ENCODE measurements around the gene MTUS2. TPM values are rescaled to one million over a fixed set of nuclear protein-coding genes. Genes with fewer than 3 reads are reported as not detected.

MTUS2 gene
- total and polyA plus RNA-seq, 10 of the 15 experiments (the other 5 are each of a cell fraction or from before 2014, with no cell fraction given): under 0.01 to 0.05 (median 0.02) TPM; not detected in 6

DNA sequence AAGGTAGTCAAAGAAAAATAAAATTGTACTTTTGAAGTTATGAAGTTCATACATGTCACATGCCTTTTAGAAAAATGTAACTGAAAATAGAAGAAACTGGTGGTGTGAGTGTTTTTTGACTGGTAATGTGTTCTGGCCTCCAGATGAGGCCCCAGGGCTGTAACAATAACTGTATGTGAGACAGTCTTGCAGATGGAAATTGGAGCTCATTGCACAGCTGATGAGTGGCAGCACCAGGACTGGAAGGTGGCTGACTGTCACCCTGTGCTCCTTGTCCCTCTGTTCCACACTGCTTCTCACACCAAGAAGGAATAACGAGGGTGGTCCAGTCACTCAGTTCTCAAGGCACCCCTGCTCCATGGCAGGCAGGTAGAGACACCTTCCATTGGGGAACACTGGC, 559.7 kb downstream of the MTUS2 start:
- WGBS (ENCODE audit: insufficient coverage, insufficient replicate concordance, low lambda C conversion rate, missing lambda C conversion rate): 0% methylated on average over 1 of the region's 1 CpG
- Histone ChIP-seq H4K20me1 (ENCODE audit: control insufficient read depth, insufficient read depth) (no peaks in the 10 kb centered on the region), H3K9me3 (replicated peaks; ENCODE audit: control insufficient read depth, insufficient read depth, low read length) (no peaks in the 10 kb centered on the region; the same call in 2 of the 3 replicates), H3K9ac (ENCODE audit: control insufficient read depth, insufficient read depth, low read length) (no peak overlapping the region), H3K79me2 (ENCODE audit: control insufficient read depth, insufficient read depth, low read length) (no peaks in the 10 kb centered on the region), H3K4me2 (ENCODE audit: control insufficient read depth, insufficient read depth) (no peak overlapping the region), H3K27ac (ENCODE audit: control insufficient read depth, insufficient read depth) (no peak overlapping the region), H3K27me3 (replicated peaks in 1 of 2; ENCODE audit: control insufficient read depth in 2 of 2, insufficient read depth in 2 of 2, low read length in 1 of 2) (no peaks in the 10 kb centered on the region), H3K36me3 (ENCODE audit: control insufficient read depth in 2 of 2, insufficient read depth in 2 of 2, low read length in 1 of 2) (no peaks in the 10 kb centered on the region), H3K4me3 (no peak overlapping the region), H2AFZ (ENCODE audit: control insufficient read depth, low read depth, low read length) (no peak overlapping the region), H3K4me1 (ENCODE audit: control insufficient read depth, insufficient read depth, low read length) (no peaks in the 10 kb centered on the region)
- no peak for TF ChIP-seq ZNF274 (IDR thresholded peaks at IDR 0.05; ENCODE audit: insufficient read depth, insufficient read length)
- no peak for TF ChIP-seq MYB (IDR thresholded peaks at IDR 0.05; ENCODE audit: borderline replicate concordance, low read depth, low read length)
- TF ChIP-seq SUZ12 (IDR thresholded peaks at IDR 0.05; ENCODE audit: unreplicated experiment): no peak
- TF ChIP-seq BHLHE40 (IDR thresholded peaks at IDR 0.05; ENCODE audit: borderline replicate concordance in 1 of 2, low read depth in 2 of 2, low read length in 1 of 2): no peak
- TF ChIP-seq, protein P1, sequence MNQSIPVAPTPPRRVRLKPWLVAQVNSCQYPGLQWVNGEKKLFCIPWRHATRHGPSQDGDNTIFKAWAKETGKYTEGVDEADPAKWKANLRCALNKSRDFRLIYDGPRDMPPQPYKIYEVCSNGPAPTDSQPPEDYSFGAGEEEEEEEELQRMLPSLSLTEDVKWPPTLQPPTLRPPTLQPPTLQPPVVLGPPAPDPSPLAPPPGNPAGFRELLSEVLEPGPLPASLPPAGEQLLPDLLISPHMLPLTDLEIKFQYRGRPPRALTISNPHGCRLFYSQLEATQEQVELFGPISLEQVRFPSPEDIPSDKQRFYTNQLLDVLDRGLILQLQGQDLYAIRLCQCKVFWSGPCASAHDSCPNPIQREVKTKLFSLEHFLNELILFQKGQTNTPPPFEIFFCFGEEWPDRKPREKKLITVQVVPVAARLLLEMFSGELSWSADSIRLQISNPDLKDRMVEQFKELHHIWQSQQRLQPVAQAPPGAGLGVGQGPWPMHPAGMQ (IDR thresholded peaks at IDR 0.05; ENCODE audit: borderline replicate concordance): no peak
- no peak for TF ChIP-seq BRCA1 (IDR thresholded peaks at IDR 0.05; ENCODE audit: low read depth, low read length)
- TF ChIP-seq, protein P2, sequence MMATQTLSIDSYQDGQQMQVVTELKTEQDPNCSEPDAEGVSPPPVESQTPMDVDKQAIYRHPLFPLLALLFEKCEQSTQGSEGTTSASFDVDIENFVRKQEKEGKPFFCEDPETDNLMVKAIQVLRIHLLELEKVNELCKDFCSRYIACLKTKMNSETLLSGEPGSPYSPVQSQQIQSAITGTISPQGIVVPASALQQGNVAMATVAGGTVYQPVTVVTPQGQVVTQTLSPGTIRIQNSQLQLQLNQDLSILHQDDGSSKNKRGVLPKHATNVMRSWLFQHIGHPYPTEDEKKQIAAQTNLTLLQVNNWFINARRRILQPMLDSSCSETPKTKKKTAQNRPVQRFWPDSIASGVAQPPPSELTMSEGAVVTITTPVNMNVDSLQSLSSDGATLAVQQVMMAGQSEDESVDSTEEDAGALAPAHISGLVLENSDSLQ (IDR thresholded peaks at IDR 0.05): no peak
- TF ChIP-seq FOS (IDR thresholded peaks at IDR 0.05; ENCODE audit: borderline replicate concordance, extremely low read depth, insufficient read length): no peak
- TF ChIP-seq, protein P3, sequence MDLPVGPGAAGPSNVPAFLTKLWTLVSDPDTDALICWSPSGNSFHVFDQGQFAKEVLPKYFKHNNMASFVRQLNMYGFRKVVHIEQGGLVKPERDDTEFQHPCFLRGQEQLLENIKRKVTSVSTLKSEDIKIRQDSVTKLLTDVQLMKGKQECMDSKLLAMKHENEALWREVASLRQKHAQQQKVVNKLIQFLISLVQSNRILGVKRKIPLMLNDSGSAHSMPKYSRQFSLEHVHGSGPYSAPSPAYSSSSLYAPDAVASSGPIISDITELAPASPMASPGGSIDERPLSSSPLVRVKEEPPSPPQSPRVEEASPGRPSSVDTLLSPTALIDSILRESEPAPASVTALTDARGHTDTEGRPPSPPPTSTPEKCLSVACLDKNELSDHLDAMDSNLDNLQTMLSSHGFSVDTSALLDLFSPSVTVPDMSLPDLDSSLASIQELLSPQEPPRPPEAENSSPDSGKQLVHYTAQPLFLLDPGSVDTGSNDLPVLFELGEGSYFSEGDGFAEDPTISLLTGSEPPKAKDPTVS (IDR thresholded peaks at IDR 0.05; ENCODE audit: low read depth, low read length): no peak
- TF ChIP-seq BCL11A (IDR thresholded peaks at IDR 0.05; ENCODE audit: low read depth, low read length): no peak
- TF ChIP-seq SIX5 (IDR thresholded peaks at IDR 0.05; ENCODE audit: low read depth, low read length, severe bottlenecking): no peak
- TF ChIP-seq ZZZ3 (IDR thresholded peaks at IDR 0.05; ENCODE audit: control insufficient read depth, insufficient read length, low read depth): no peak
- TF ChIP-seq IRF4 (IDR thresholded peaks at IDR 0.05; ENCODE audit: low read depth, low read length): no peak
- no peak for TF ChIP-seq TAF1 (IDR thresholded peaks at IDR 0.05; ENCODE audit: borderline replicate concordance, low read depth, low read length)
- intact Hi-C loops (cut with micrococcal nuclease; ENCODE audit: unreplicated experiment) (no loop called here), in situ Hi-C loops (cut with MboI) (no loop called here)
- CTCF ChIA-PET: no interaction called here
- DNase-seq (ENCODE audit: low read depth, low spot score): no peak
- ATAC-seq: no peak
- FAIRE-seq: no peak
- RAD21 ChIA-PET (ENCODE audit: unreplicated experiment): no interaction called here
- no TSS peak for BruUV-seq (replicated peaks)
- POLR2A ChIA-PET: no interaction called here
- SMC1A ChIA-PET (ENCODE audit: uncharacterized antibody, unreplicated experiment): no interaction called here
